SK-N-DZ (cell line): ENCODE data around the gene SMCO3.

Source experiments
- DNase-seq: peaks from one replicate; pipeline ENCODE4 v3.0.0-alpha.2; 2015; ENCODE audit warnings: low spot score

The SMCO3 gene

DNA sequence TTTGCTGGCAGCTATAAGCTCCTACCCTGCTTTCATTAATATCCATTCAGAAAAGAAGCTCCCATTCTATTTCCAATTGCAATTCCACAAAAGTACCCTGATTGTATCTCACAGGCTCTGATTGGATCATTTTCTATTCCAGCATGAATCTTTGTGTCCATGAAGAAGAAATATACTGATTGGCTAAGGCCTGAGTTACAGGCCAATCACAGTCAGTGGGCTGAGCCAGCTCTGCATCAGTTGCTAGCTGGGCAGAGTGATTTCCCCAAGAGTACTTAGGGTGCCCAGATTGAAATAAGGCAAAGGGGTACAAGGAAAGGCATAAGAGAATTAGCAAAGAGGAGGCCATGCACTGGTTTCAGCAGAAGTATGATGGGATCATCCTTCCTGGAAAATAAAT, 14.9 kb upstream of the SMCO3 start:
- DNase-seq: peak; percentile 22

- no peak for DNase-seq
These were observed 13.1 kb upstream of the SMCO3 start for GRCh38 chr12:14827043-14827442.

DNA sequence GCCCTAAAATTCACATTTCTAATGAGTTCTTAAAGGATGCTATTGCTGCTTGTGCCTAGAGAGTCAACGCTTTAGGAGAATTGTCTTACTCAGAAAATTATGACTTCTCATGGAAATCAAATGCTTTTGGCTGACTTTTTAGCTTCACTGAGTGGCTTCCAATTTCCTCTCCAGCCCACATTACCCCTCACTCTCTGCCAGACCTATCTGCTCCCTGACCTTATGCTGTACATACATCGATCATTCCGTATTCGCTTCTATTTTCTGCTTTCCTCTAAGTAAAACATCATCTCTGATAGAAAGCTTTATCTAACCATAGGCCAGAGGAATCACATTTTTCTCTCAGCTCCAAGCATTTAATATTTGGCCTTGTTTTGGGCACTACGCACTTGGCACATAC, 12.5 kb upstream of the SMCO3 start:
- DNase-seq: no peak

- DNase-seq: no peak
These were observed 11.3 kb upstream of the SMCO3 start for GRCh38 chr12:14825256-14825655.

- DNase-seq: no peak
These were observed 10.1 kb upstream of the SMCO3 start for GRCh38 chr12:14824012-14824634.

DNA sequence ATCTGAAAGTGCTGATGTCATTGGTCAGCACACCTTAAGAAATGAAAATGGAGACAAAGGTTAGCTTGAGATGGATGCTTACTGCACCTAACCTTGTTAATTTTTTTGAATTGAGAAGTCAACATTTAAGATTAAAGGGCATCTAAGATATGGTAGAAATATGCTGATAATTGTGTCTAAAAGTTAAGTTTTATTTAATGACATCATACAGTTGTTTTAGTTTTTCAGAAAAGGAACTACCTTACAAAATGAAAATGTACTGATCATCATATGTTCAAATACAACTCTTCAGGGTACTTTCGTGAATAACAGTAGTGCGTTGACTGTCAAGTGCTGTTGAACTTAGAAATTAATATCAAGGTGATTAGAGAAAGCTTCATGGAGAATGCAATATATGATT, 2.5 kb downstream of the SMCO3 start:
- no peak for DNase-seq

DNA sequence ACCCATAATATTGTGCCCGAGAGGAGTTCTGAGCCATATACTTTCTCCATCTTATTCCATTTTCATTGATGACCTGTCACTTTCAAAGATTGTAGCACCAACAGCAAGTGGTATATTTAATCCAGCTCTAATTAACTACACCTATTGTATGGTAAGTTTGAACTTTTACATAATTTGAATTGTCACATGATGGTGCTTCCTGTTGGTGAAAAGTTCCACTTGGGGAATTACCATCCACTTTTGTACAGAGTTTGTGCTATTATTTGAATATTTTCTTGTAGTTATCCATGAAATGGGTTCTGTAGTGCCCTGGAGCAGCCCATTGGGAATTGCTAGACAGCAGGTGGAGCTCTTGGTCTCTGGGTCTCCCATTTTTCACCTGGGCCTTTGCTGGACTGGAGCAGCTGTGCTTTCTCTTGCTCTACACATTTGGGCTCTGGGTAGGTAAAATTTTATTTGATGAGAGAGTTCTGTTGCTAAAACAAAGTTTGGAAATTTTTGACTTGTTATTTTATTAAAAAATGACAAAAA, 3.0 kb downstream of the SMCO3 start:
- no peak for DNase-seq

GRCh38 chr12:14810167-14810952, 3.6 kb downstream of the SMCO3 start:
- no peak for DNase-seq

GRCh38 chr12:14803830-14804160, 10.2 kb downstream of the SMCO3 start:
- DNase-seq: no peak

DNA sequence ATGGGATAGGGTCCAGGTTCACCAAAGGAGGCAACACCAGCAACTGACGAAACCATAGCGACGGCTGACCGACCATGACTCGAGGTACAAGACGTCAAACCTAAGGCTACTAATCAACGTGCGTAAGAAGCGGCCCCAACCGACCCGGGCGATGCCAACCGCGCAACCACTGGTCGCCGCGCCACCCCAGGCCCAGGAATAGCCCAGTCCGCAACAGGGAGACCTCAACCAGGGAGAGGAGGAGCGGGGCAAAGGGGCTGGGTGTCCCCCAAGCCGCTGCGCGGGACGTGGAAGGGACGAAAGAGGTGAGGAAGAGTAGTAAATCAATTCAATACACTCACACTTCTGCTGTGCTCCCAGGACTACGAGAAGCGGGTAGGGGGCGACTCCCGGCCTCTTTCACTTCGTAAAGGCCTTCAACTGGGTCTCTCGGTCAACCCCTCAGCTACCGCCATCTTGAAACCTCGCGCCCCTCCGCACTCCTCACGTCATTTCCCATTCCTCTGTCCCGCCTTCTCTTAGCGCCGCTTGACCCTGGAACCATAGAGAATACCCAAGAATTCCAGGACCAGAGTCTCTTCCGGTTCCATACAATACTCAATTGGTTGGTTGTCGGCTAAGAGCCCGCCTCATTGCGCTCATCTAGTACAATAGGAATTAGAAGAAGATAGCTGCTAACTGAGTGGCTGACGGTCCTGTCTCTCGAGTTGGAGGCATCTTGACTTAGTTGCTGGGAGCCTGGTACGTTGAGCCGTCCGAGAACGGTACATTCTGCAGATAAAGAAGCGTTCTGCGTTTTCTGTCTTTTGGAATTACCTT, 10.8 kb downstream of the SMCO3 start, which contains the start of the genes C12orf60 and WBP11:
C12orf60 (plus strand) TSS at position 660 of the 819 bp plus-strand sequence. CDS start 19,266 bp downstream, outside the sequence.
WBP11 (minus strand) TSS at position 468 of the 819 bp plus-strand sequence. CDS start 2,095 bp downstream, outside the sequence.
- DNase-seq: peak; percentile 100

DNA sequence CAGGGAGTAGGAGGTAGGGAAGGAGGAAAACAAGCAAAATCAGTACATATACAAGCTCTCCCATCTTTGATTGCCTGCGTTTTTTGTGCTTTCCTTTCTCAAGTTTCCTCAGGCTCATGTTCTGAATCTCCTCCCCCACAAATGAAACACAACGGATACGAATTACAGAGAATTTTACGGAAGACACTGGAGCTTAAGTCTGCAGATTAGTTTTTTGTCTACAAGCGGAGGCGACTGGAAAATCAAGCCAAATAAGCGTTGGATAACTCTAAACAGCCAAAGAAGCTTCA, 11.3 kb downstream of the SMCO3 start:
- DNase-seq: no peak

DNA sequence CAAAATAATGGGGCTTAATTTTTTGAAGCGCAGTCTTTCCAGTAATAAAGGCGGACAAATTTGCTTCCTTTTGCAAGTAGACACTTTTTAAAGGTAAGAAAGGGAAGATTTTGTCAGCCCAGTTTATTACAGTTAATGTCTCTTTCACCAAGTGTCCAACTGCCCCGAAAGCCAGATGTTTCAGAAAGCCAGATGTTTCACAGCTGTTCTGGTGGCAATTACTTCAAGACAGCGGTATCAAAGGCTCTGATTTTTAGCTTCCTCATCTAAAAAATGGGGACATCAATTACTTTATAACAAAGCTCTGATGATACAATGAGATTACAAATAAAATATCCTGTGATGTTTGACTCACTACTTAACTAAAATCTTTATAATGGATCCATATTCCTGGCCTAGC, 11.7 kb downstream of the SMCO3 start:
- no peak for DNase-seq

GRCh38 chr12:14795028-14795448, 18.9 kb downstream of the SMCO3 start:
- DNase-seq: no peak

DNA sequence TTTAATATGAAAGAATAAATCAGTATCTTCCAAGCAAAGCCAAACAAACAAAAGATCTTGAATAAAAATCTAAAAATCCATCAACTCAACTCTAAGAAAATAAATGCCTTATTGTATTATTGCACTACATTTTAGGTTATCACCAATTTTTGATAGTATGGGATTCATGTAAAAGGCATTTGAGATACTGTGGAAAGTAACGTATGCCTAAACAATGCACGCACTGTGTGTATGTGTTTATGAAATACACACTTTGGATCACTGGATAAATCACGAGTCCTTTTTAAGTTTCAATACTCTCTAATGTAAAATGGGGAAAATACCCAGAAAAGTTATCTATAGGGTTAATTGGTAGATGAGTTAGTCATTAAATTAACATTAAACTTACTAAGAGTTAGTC, 28.4 kb downstream of the SMCO3 start:
- DNase-seq: no peak

GRCh38 chr12:14784471-14784870, 29.5 kb downstream of the SMCO3 start:
- DNase-seq: no peak

DNA sequence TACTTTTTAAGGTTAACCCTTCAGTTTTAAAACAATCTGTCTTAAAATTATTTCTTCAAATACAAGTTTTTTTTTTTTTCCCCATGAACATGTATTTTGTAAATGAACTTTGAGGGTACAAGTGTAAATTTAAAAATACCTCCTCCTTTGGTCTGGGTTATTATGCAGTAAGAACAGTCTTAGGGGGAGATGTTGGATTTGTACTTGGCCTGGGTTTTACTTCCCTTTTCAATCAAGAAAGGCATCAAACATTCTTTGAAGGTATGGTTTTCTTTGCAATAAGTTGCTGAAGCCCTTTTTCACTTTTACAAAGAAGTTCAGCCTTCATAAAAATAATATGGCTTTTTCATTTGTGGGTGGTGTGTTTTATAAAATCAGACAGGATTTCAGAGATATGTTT, 31.2 kb downstream of the SMCO3 start:
- no peak for DNase-seq

DNA sequence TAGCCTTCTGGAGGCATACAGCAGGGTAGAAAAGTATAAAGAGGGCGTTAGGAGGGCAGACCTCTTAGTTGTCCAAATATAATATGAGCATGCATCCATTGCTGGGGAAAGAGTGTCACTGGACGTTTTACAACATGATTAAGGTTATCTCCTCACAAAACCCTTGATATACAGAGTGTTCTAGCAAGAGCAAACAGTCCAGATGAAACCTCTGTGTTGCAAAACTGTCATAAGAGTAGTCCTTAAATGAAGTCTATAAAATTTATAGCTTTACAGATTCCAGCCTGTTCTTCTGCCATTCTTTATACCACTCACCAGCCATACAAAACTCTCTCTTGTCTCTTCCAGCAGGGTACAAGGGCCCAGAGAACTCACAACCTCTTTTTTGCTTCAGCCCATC, 32.4 kb downstream of the SMCO3 start:
- no peak for DNase-seq

GRCh38 chr12:14780859-14781258, 33.1 kb downstream of the SMCO3 start:
- DNase-seq: no peak

DNA sequence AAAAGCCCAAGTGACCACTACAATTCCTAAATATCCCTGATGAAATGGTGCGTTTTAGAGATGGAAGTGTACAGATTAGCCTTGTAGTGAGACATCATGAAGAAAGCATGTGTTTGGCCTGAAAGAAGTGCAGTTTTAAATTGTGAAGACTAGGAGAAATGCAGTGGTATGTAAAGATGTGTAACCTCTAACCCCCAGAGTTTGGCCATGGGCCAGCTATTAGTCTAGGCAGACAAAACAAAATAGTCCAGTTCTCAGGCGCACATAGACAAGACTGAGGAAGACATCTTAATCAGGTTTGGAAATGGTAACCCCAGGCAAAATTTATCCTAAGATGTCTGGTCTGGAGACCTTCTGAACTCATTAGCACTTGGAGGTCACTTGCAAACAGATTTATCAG, 34.1 kb downstream of the SMCO3 start:
- no peak for DNase-seq

DNA sequence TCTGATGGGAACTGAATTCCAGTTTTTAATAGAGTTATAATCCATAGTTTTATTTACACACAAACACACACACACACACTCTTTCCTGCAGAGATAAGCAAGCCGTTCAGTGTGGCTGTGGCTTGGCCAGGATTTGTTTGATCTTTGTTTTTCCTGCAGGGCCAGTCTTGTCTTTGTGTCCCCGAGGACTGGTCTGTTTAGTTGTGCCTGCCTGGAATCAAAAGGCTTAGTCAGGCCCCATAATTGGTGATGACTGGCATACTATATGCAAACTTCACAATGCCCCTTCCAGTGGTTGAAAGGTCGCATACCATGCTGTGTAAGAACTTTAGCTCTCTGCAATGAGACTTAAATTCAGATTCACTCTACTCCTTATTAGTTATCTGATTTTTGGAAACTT, 36.7 kb downstream of the SMCO3 start:
- no peak for DNase-seq

GRCh38 chr12:14776236-14776961, 37.6 kb downstream of the SMCO3 start:
- no peak for DNase-seq

- DNase-seq: no peak
These were observed 38.4 kb downstream of the SMCO3 start for GRCh38 chr12:14775636-14775980.
